Neural progenitor cell (in vitro differentiated cells): ENCODE data around the gene KIF16B. TPM values are rescaled to one million over a fixed set of nuclear protein-coding genes. Genes with fewer than 3 reads are reported as not detected.

Source experiments
- DNase-seq: peaks from one replicate; pipeline ENCODE4 v3.0.0-alpha.2; 2016; ENCODE audit warnings: low spot score
- H2AFZ ChIP-seq: fragments of 200-600 bp; sonication (generic); replicated peaks from 2 replicates; pipeline ENCODE4 v1.6.1; 2016; ENCODE audit warnings: antibody characterized with exemption
- H3F3A ChIP-seq: fragments of 200-600 bp; sonication (generic); 2 replicates; pipeline ENCODE4 v1.6.1; 2016; ENCODE audit warnings: antibody characterized with exemption, low read depth
- H3K27ac ChIP-seq: fragments of 200-600 bp; sonication (generic); 2 replicates; pipeline ENCODE4 v1.5.1; 2016; ENCODE audit warnings: mild to moderate bottlenecking
- H3K27me3 ChIP-seq: fragments of 200-600 bp; sonication (generic); 2 replicates; pipeline ENCODE4 v1.6.1; 2016; ENCODE audit warnings: mild to moderate bottlenecking, moderate library complexity
- H3K36me3 ChIP-seq: fragments of 200-600 bp; sonication (generic); 2 replicates; pipeline ENCODE4 v1.5.1; 2016
- H3K4me1 ChIP-seq: fragments of 200-600 bp; sonication (generic); 2 replicates; pipeline ENCODE4 v1.6.1; 2016; ENCODE audit warnings: mixed run types
- H3K4me2 ChIP-seq: fragments of 200-600 bp; sonication (generic); 2 replicates; pipeline ENCODE4 v1.6.1; 2016
- H3K4me3 ChIP-seq: fragments of 200-600 bp; sonication (generic); 2 replicates; pipeline ENCODE4 v1.5.1; 2016
- H3K79me2 ChIP-seq: fragments of 200-600 bp; sonication (generic); 2 replicates; pipeline ENCODE4 v1.6.1; 2016; ENCODE audit warnings: low read depth
- H3K9ac ChIP-seq: fragments of 200-600 bp; sonication (generic); 2 replicates; pipeline ENCODE4 v1.6.1; 2016
- H3K9me3 ChIP-seq: fragments of 200-600 bp; sonication (generic); 2 replicates; pipeline ENCODE4 v1.5.1; 2016; ENCODE audit warnings: low read depth
- H4K20me1 ChIP-seq: fragments of 200-600 bp; sonication (generic); 2 replicates; pipeline ENCODE4 v1.6.1; 2016; ENCODE audit warnings: low read depth
- H3K27ac Mint-ChIP-seq: 3 replicates; pipeline ENCODE4 v1.8.0; 2021; ENCODE audit warnings: mixed read lengths
- H3K27me3 Mint-ChIP-seq: 2 replicates; pipeline ENCODE4 v1.8.0; 2022; ENCODE audit warnings: low read depth, mild to moderate bottlenecking, inconsistent platforms, moderate library complexity, mixed read lengths; ENCODE audit not compliant: insufficient read depth
- H3K36me3 Mint-ChIP-seq: 3 replicates; pipeline ENCODE4 v1.8.0; 2021; ENCODE audit warnings: mixed read lengths
- H3K4me1 Mint-ChIP-seq: 3 replicates; pipeline ENCODE4 v1.8.0; 2021; ENCODE audit warnings: mixed read lengths
- H3K4me3 Mint-ChIP-seq: 3 replicates; pipeline ENCODE4 v1.8.0; 2021; ENCODE audit warnings: mild to moderate bottlenecking, moderate library complexity, mixed read lengths
- H3K9me3 Mint-ChIP-seq: 3 replicates; pipeline ENCODE4 v1.8.0; 2020; ENCODE audit warnings: mixed read lengths
- EZH2 ChIP-seq: fragments of 200-600 bp; sonication (generic); IDR thresholded peaks from 2 replicates; pipeline ENCODE4 v1.6.1; 2017; ENCODE audit warnings: antibody characterized with exemption, mild to moderate bottlenecking, moderate library complexity
- EZH2phosphoT487 ChIP-seq: fragments of 200-600 bp; sonication (generic); IDR thresholded peaks from 2 replicates; pipeline ENCODE4 v1.6.1; 2017; ENCODE audit warnings: antibody characterized with exemption
- total RNA-seq: library from RNA; depleted of rRNA; stranded (reverse); fragments of >200 nt; gene quantifications from 2 replicates; pipeline ENCODE4 v1.2.3, GENCODE V29; 2015; ENCODE audit warnings: low replicate concordance
- TF ChIP-seq, protein P1 (sequence below): fragments of 200-600 bp; sonication (generic); IDR thresholded peaks from 2 replicates; pipeline ENCODE4 v1.5.1; 2017; ENCODE audit warnings: antibody characterized with exemption, mild to moderate bottlenecking

Gene KIF16B
- total RNA-seq, 1 donor from 2014 or later: 15.5 TPM

DNA sequence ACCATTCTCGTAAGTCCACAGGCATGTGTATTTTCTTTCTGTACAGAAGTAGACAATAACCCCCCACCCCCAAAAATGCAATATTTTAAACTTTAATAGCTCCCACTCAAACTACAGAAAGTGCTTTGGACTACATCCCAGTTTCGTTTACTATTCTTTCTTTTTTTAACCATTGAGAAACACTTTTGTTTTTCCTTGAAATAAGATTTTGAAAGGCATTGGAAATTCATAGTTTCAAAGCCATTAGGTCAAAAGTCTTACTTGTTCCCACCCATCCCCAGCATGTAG is 140.0 kb downstream of the KIF16B start:
- Histone ChIP-seq H3K4me1 (no peaks in the 10 kb centered on the region), H3K79me2 (no peaks in the 10 kb centered on the region), H3K4me2 (no peak overlapping the region), H3K27me3 (no peaks in the 10 kb centered on the region), H4K20me1 (no peaks in the 10 kb centered on the region), H3F3A (no peaks in the 10 kb centered on the region), H2AFZ (no peak overlapping the region), H3K9me3 (no peaks in the 10 kb centered on the region), H3K36me3 (no peaks in the 10 kb centered on the region), H3K9ac (no peak overlapping the region), H3K27ac (no peak overlapping the region), H3K4me3 (no peak overlapping the region)
- H3K27me3 Mint-ChIP-seq: no peaks in the 10 kb centered on the region
- no peak for TF ChIP-seq EZH2
- no peak for TF ChIP-seq EZH2phosphoT487
- TF ChIP-seq, protein P1, sequence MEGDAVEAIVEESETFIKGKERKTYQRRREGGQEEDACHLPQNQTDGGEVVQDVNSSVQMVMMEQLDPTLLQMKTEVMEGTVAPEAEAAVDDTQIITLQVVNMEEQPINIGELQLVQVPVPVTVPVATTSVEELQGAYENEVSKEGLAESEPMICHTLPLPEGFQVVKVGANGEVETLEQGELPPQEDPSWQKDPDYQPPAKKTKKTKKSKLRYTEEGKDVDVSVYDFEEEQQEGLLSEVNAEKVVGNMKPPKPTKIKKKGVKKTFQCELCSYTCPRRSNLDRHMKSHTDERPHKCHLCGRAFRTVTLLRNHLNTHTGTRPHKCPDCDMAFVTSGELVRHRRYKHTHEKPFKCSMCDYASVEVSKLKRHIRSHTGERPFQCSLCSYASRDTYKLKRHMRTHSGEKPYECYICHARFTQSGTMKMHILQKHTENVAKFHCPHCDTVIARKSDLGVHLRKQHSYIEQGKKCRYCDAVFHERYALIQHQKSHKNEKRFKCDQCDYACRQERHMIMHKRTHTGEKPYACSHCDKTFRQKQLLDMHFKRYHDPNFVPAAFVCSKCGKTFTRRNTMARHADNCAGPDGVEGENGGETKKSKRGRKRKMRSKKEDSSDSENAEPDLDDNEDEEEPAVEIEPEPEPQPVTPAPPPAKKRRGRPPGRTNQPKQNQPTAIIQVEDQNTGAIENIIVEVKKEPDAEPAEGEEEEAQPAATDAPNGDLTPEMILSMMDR: no peak
- no peak for DNase-seq
- H3K4me3 Mint-ChIP-seq: no peak overlapping the region
- H3K4me1 Mint-ChIP-seq: no peaks in the 10 kb centered on the region
- H3K9me3 Mint-ChIP-seq: peaks cover 4% of the 10 kb centered on the region
- H3K27ac Mint-ChIP-seq: no peak overlapping the region
- H3K36me3 Mint-ChIP-seq: peaks cover 17% of the 10 kb centered on the region

DNA sequence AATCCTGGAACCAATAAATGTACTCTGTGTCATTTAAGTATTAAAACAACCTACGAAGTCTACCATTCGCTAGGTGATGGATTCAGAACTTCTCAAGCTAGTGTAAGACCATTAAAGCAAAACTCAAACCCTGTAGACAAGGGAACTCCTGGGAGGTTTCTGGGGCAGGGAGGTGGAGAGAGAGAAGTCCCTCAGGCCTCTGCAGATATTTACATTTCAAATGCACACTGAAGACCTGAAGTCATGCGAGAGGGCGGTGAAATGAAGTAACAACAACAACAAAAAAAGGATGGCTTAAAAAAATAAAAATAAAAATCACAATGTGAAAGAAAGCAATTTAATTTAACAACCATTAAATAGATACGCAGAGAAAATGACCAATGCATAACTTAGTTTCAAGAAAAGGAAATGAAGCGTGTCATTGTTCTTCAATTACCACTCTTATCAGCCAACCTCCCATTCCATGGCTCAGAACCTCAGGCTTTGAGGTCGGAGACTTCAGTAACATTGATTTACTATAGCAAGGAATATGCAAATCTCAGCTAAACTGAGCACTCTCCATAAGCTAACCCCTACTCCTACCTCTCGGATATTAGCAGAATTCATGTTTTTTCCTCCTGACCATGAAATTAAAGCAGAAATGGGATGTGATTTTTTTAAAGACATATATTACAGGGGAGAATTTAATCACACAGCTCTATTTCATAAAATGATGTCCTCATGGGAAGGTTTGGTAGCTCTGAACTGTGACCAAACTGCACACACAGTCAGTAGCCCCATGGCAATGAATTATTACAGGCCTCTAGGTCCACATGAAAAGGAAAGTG is 140.6 kb downstream of the KIF16B start:
- H3K79me2 ChIP-seq: no peaks in the 10 kb centered on the region
- no peaks in the 10 kb centered on the region for H3K27me3 ChIP-seq
- no peak overlapping the region for H3K27ac ChIP-seq
- Mint-ChIP-seq H3K27me3 (no peaks in the 10 kb centered on the region), H3K36me3 (peaks cover 17% of the 10 kb centered on the region), H3K9me3 (peaks cover 4% of the 10 kb centered on the region), H3K4me3 (no peak overlapping the region), H3K4me1 (no peaks in the 10 kb centered on the region), H3K27ac (no peak overlapping the region)
- no peaks in the 10 kb centered on the region for H3F3A ChIP-seq
- H3K36me3 ChIP-seq: no peaks in the 10 kb centered on the region
- H3K4me2 ChIP-seq: no peak overlapping the region
- no peak overlapping the region for H3K4me3 ChIP-seq
- TF ChIP-seq EZH2 (no peak), EZH2phosphoT487 (no peak)
- TF ChIP-seq, protein P1: no peak
- DNase-seq: no peak
- no peaks in the 10 kb centered on the region for H3K4me1 ChIP-seq
- H3K9ac ChIP-seq: no peak overlapping the region
- no peaks in the 10 kb centered on the region for H3K9me3 ChIP-seq
- H2AFZ ChIP-seq: no peak overlapping the region
- H4K20me1 ChIP-seq: no peaks in the 10 kb centered on the region

DNA sequence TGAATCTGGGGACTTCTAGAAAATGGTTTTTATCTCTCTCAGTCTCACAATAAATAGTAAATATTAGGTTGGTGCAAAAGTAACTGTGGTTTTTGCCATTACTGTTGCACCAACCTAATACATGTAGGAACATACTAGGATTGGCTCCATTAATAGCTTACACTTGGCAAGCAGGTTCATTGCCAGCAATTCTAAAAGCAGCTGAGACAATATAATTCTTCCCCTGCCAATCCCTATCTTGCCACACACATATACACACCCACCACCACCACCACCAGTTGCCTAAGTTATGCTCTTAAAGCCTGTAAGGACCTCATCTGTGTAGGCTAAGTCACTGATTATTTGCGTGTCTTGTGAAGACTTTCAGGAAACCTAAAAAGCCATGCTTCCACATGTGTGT is 145.1 kb downstream of the KIF16B start:
- Histone ChIP-seq H3K79me2 (no peaks in the 10 kb centered on the region), H3K9ac (no peak overlapping the region), H3K27ac (no peak overlapping the region), H3K27me3 (no peaks in the 10 kb centered on the region), H3F3A (no peaks in the 10 kb centered on the region), H3K9me3 (no peaks in the 10 kb centered on the region), H3K4me1 (no peaks in the 10 kb centered on the region), H3K36me3 (no peaks in the 10 kb centered on the region), H3K4me3 (no peak overlapping the region), H4K20me1 (no peaks in the 10 kb centered on the region), H3K4me2 (no peak overlapping the region), H2AFZ (no peak overlapping the region)
- no peak overlapping the region for H3K4me3 Mint-ChIP-seq
- no peaks in the 10 kb centered on the region for H3K9me3 Mint-ChIP-seq
- TF ChIP-seq, protein P1: no peak
- TF ChIP-seq EZH2phosphoT487: no peak
- TF ChIP-seq EZH2: no peak
- no peaks in the 10 kb centered on the region for H3K4me1 Mint-ChIP-seq
- no peak overlapping the region for H3K27ac Mint-ChIP-seq
- peaks cover 5% of the 10 kb centered on the region for H3K27me3 Mint-ChIP-seq
- DNase-seq: no peak
- H3K36me3 Mint-ChIP-seq: peaks cover 32% of the 10 kb centered on the region
